ENCODE results near the gene PHF24.

Gene PHF24

DNA sequence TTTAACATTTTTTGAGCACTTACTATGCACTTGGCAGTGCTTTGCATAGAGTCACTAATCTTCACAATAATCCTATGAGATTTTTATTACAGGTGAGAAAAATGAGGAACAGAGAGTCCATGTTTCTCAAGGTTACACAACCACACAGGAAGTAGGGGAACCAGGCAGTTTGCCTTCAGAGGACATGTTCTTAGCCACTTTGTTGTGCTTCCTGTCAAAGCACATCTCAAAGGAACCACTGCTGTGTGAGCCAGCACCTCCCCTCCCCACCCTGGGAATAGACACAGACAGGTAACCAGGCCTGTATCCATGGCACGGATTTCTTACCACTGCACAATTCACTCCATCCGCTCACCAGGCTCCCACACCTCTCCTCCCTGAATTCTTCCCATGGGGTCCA, 25.1 kb downstream of the PHF24 start:
- no peak for DNase-seq (ENCODE audit: low read depth)

GRCh38 chr9:34984049-34984448, 26.0 kb downstream of the PHF24 start:
- peak; percentile 51 for DNase-seq (ENCODE audit: low read depth)

DNA sequence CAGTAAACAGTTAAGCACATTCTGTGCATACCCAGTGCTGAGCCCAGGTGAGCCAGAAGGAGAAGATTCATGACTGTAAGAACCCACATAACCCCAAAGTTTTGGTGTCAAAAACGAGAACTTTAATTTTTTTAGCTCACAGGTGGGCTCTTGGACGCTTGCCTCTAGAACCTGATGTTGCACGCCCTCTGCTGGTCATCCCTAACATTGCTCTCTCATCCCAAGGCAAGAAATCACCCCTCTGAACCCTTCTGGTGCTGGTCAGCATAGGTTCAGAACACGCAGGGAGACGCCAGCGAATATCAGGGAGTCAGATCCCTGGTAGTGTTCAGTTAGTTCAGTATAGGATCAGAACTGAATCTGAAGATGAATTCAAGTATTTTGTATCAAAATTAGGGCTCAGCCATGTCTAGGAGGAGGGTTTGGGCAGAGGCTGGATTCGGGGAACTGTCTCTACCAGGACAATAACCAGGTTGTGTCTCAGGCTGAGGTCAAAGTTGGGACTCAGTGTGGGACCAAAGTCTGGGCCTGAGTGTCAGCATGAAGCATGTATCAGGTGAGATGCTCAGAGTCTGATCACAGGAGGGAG, 27.3 kb downstream of the PHF24 start:
- peak; percentile 76 for DNase-seq (ENCODE audit: low read depth)

DNA sequence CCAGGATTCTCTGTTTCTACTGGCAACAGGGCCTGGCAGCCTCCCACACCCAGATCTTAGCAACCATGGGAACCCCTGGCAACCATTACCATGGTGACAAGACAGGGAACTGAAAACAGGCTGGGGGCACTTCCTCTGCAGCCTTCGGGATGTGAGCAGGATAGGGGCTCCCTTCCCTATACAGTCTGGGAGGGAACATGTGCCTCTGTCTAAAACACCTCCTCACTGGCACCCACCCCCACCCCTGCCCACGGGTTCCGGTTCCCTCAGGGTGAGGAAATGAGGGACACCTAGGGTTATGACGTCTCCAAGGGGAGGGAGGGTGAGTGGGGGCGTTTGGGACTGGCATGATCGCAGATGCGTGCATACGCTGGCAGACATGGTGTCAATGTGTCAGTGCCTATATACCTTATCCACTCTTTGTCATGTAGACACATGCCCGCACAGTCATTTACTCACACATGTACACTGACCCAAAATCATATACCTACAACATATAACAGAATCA, 28.5 kb downstream of the PHF24 start:
- no peak for DNase-seq (ENCODE audit: low read depth)

- DNase-seq (ENCODE audit: low read depth), result peak; percentile 37
These were observed 29.2 kb downstream of the PHF24 start for GRCh38 chr9:34987160-34987901.

DNA sequence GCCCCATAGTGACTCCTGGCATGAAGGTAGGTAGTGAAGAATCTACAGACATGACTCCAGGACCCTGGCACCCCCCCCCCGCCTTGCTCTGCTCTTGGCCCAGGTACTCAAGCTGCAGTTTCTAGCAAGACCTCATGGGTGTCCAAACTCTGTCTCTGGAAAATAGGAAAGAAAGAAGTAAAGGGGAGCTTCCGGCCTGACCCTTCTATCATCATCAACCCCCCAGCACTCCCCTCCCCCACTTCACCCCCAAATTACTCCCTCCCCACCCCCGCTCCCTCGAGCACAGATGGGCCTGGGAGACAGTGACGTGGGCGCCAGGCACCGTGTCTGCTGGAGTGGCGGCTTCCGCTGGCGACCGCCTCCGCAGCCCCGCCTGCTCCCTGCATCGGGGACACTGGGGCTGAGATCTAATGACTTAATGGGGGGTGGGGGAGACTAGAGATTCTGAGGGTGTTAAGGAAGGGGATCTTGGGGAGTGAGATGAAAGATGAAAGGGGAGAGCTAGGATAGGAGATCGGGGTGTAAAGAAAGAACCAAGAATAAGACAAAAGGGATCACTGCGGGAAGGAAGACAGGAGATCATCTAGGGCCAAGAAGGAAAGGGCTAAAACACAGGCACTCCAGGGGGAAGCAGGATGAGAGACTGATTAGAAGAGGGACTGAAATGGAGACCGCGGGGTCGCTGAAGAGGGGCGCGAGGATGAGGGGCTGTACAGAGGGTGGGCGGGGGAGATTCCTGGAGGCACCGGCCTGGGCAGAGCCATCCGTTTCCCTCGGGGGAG, 30.3 kb downstream of the PHF24 start:
- peak; percentile 57 for DNase-seq (ENCODE audit: low read depth)

GRCh38 chr9:34989003-34989945, 31.2 kb downstream of the PHF24 start, which contains the start of gene DNAJB5:
Gene DNAJB5, plus strand, starts transcription at chr9:34989745. Its CDS starts 886 bp downstream, at chr9:34990631.
- DNase-seq (ENCODE audit: low read depth), result peak; percentile 100

DNA sequence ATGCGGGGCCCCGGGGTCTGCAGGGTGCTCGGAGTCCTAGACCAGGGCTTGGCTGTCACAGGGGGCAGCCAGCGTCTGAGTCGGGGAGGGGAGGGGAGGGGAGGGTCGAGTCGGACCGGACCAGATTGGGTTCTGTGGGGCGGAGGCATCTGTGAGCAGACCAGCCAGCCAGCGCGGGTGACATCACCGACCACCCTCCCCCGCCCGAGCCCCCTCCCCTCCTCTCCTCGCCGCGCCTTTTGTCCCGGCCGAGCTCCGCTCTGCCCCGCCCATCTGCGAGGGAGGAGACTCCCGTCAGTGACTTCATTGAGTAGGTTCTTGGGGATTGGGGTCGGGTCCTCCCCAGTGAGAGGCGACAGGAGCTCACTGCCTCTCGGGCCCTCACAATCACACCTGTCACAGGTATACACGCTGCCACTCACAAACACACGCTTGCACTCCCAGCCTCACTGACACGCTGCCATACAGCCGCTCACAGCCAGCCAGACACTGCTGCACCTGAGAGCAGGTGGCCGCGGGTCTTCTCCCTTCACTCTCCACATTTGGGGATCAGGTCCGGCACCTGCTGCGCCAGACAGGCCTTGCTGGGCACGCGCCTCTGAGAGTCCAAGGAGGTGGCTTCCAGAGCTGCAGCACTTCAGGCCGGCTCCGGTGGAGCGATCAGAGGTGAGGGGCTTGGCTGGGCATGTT, 32.0 kb downstream of the PHF24 start:
- peak; percentile 64 for DNase-seq (ENCODE audit: low read depth)

- no peak for DNase-seq (ENCODE audit: low read depth)
These were observed 33.0 kb downstream of the PHF24 start for GRCh38 chr9:34990908-34991606.

- DNase-seq (ENCODE audit: low read depth), result peak; percentile 56
These were observed 33.7 kb downstream of the PHF24 start for GRCh38 chr9:34991607-34992375.

GRCh38 chr9:34992376-34992951, 34.4 kb downstream of the PHF24 start:
- DNase-seq (ENCODE audit: low read depth), result peak; percentile 97

DNA sequence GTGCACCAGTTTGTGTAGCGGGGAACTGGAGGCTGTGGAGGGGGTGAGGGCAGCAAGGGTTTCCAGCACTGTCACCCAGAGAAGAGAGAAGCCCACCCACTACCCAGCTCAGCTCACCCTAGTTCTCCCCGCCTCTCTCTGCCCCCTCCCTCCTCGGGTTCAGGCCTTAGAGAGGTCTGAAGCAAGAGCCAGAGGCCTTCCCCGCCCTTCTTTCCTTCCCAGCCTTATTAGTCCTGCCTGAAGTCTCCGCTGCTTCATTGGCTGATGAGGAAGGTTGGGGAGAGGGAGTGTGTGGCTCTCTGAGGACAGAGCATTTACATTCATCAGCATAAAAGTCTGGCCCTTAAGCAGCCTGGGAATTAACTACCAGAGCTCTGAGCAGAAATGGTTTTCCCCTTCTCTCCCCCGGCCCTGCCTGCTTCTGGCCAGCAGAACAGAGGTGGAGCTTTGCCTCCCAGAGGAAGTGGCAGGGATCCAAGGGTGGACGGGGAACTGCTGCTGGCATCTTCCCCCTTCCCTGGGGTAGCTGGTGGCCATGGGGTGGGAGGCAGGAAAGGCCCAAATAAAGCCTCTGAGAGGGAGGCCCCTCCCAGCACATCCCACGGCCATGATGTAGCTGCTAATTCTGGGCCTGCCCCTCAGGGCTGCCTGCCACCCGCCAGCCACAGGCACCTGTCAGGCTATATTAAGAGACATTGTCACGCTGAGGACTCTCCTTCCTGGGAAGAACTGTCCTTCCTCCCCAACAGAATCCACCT, 35.6 kb downstream of the PHF24 start:
- no peak for DNase-seq (ENCODE audit: low read depth)

GRCh38 chr9:34994260-34994899, 36.3 kb downstream of the PHF24 start:
- peak; percentile 73 for DNase-seq (ENCODE audit: low read depth)

GRCh38 chr9:34994900-34995669, 37.0 kb downstream of the PHF24 start:
- no peak for DNase-seq (ENCODE audit: low read depth)

DNA sequence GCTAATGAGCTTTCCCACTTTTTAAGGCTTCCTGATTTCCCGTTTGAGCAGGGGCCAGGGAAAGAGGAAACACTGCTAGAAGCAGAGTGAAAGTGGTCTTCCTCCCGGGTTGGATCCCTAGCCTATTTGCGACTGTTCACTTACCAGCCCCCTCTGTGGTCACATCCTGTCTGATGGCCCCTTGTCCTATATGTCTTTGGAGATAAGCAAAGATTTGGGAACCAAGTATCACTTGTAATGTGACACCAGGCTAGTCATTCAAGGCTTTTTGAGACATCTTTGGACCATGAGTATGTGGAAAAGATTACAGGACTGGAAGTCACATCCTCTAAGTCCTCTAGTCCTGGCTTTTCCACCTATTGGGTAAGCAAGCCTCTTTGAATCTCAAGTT, 37.6 kb downstream of the PHF24 start:
- DNase-seq (ENCODE audit: low read depth), result no peak

DNA sequence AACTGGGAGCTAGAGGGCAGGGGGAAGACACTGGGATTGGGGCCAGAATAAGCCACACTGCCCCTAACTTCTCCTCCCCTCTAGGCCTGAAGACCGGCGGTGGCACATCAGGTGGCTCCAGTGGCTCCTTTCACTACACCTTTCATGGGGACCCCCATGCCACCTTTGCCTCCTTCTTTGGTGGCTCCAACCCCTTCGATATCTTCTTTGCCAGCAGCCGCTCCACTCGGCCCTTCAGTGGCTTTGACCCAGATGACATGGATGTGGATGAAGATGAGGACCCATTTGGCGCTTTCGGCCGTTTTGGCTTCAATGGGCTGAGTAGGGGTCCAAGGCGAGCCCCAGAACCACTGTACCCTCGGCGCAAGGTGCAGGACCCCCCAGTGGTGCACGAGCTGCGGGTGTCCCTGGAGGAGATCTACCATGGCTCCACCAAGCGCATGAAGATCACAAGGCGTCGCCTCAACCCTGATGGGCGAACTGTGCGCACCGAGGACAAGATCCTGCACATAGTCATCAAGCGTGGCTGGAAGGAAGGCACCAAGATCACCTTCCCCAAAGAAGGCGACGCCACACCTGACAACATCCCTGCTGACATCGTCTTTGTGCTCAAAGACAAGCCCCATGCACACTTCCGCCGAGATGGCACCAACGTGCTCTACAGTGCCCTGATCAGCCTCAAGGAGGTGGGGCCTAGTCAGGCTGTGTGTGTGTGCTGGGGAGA, 38.3 kb downstream of the PHF24 start:
- DNase-seq (ENCODE audit: low read depth), result no peak

- DNase-seq (ENCODE audit: low read depth), result no peak
These were observed 38.8 kb downstream of the PHF24 start for GRCh38 chr9:34996905-34997279.

Data from ELR (cell line).